PFSK-1 (cell line): ENCODE data around the gene VN1R5.

ENCODE experiments used
- FOXP2 ChIP-seq: optimal IDR thresholded peaks from 2 replicates; pipeline ENCODE3; 2011; ENCODE audit warnings: borderline replicate concordance, control low read depth, inconsistent platforms; ENCODE audit not compliant: insufficient read depth; ENCODE audit errors: extremely low read length, extremely low read depth
- POLR2AphosphoS5 ChIP-seq: IDR thresholded peaks from 2 replicates; pipeline ENCODE4 v1.6.1; 2012; ENCODE audit warnings: low read depth, mild to moderate bottlenecking, control low read depth, low read length, moderate library complexity
- REST ChIP-seq, 2 experiments: IDR thresholded peaks; 2 replicates each; pipeline versions ENCODE4 v1.6.1 to v1.8.0; 2011 to 2012; ENCODE audit warnings: low read depth in 2 of 2, low read length in 2 of 2, control low read depth in 1 of 2, inconsistent platforms in 1 of 2, mild to moderate bottlenecking in 1 of 2, moderate library complexity in 1 of 2; ENCODE audit not compliant: insufficient read depth in 1 of 2
- SIN3A ChIP-seq: IDR thresholded peaks from 2 replicates; pipeline ENCODE4 v1.6.1; 2012; ENCODE audit warnings: mild to moderate bottlenecking, low read length, moderate library complexity, borderline replicate concordance; ENCODE audit not compliant: insufficient read depth
- TAF1 ChIP-seq: IDR thresholded peaks from 2 replicates; pipeline ENCODE4 v1.6.1; 2012; ENCODE audit warnings: low read length, control low read depth, borderline replicate concordance; ENCODE audit not compliant: insufficient read depth

Gene VN1R5

GRCh38 chr1:247224822-247225221, 31.1 kb upstream of the VN1R5 start:
- TF ChIP-seq TAF1 (no peak), FOXP2 (no peak), SIN3A (no peak), POLR2AphosphoS5 (no peak), REST (IDR thresholded peaks at IDR 0.05; ENCODE audit: insufficient read depth in 1 of 2, low read depth in 2 of 2, low read length in 2 of 2) (no peak)

- TF ChIP-seq FOXP2 (no peak), POLR2AphosphoS5 (no peak)
Observed at GRCh38 chr1:247228133-247228532, 27.7 kb upstream of the VN1R5 start.

GRCh38 chr1:247241691-247242090, 14.2 kb upstream of the VN1R5 start:
- no peak for TF ChIP-seq TAF1
- no peak for TF ChIP-seq REST (IDR thresholded peaks at IDR 0.05; ENCODE audit: insufficient read depth in 1 of 2, low read depth in 2 of 2, low read length in 2 of 2)
- TF ChIP-seq FOXP2, result no peak
- TF ChIP-seq POLR2AphosphoS5, result no peak
- no peak for TF ChIP-seq SIN3A

- TF ChIP-seq TAF1 (no peak), REST (IDR thresholded peaks at IDR 0.05; ENCODE audit: insufficient read depth in 1 of 2, low read depth in 2 of 2, low read length in 2 of 2) (no peak), POLR2AphosphoS5 (no peak), SIN3A (no peak), FOXP2 (no peak)
Observed at GRCh38 chr1:247243524-247244137, 12.2 kb upstream of the VN1R5 start.

GRCh38 chr1:247246325-247247115, 9.4 kb upstream of the VN1R5 start:
- TF ChIP-seq SIN3A, result no peak
- TF ChIP-seq TAF1, result no peak
- no peak for TF ChIP-seq POLR2AphosphoS5
- no peak for TF ChIP-seq REST (IDR thresholded peaks at IDR 0.05; ENCODE audit: insufficient read depth in 1 of 2, low read depth in 2 of 2, low read length in 2 of 2)
